ENCODE data around the gene OMG. TPM values are rescaled to one million over a fixed set of nuclear protein-coding genes. Genes with fewer than 3 reads are reported as not detected.

Gene OMG
- total and polyA plus RNA-seq, 2 donors (not counting 1 experiment from before 2014, with no cell fraction given), result 0.39 to 1.7 TPM

Other genes starting within 250 kb of the OMG start
- gene NF1, start 202.3 kb downstream of the OMG start, total RNA-seq, result 27.7 and 31.9 TPM in 2 replicates
- 10.8 and 11.1 TPM in 2 replicates for gene NF1, start 202.3 kb downstream of the OMG start, polyA plus RNA-seq
- gene EVI2B, start 16.8 kb upstream of the OMG start, total RNA-seq, result 125 and 132 TPM in 2 replicates
- 69.6 and 135 TPM in 2 replicates for gene EVI2B, start 16.8 kb upstream of the OMG start, polyA plus RNA-seq
- gene EVI2A, start 24.4 kb upstream of the OMG start, total RNA-seq, result 47.3 and 49.3 TPM in 2 replicates
- gene EVI2A, start 24.4 kb upstream of the OMG start, polyA plus RNA-seq, result 6.9 and 18.2 TPM in 2 replicates
- gene RAB11FIP4, start 94.4 kb upstream of the OMG start, total RNA-seq, result 64.4 and 70.5 TPM in 2 replicates
- 17.0 and 28.7 TPM in 2 replicates for gene RAB11FIP4, start 94.4 kb upstream of the OMG start, polyA plus RNA-seq

Measured in B cell (primary cell).